HCT116 (cell line): ENCODE data around the gene DMAC2. TPM values are rescaled to one million over a fixed set of nuclear protein-coding genes. Genes with fewer than 3 reads are reported as not detected.

Experiments
- ATAC-seq: fragments of 200-7000 bp; cut with Tn5 transposase; 2 replicates; pipeline ENCODE4 v1.9.1; 2020; ENCODE audit warnings: mild to moderate bottlenecking, moderate library complexity
- BruUV-seq: library from RNA; stranded (reverse); fragments of 400-500 nt; replicated peaks from 2 replicates; lab custom pipeline; 2021; lab: Mats Ljungman, UMichigan
- CTCF ChIA-PET: fragments of 300-600 bp; sonication (Branson Sonifier 250); formaldehyde crosslinking; loops from one replicate; lab custom pipeline; 2021; ENCODE audit warnings: antibody characterized with exemption; lab: Charles Lee
- POLR2A ChIA-PET: fragments of 300-600, 350-600 bp; sonication (Branson Sonifier 250); formaldehyde crosslinking; loops from one replicate; lab custom pipeline; 2021; ENCODE audit warnings: antibody characterized with exemption; lab: Charles Lee
- RAD21 ChIA-PET, 2 experiments: fragments of 300-600 bp; sonication (Branson Sonifier 250); formaldehyde crosslinking; loops; one replicate each; lab custom pipeline; 2023; ENCODE audit warnings: low total read pairs in 2 of 2; ENCODE audit not compliant: uncharacterized antibody in 2 of 2, unreplicated experiment in 2 of 2, low non-redundant PET in 1 of 2; lab: Charles Lee
- DNase-seq: peaks from one replicate; pipeline ENCODE4 v3.0.0-alpha.2; 2010; ENCODE audit warnings: low read depth, low spot score
- H2AFZ ChIP-seq: fragments of 200-600 bp; shearing (Covaris generic), sonication (generic); 2 replicates; pipeline ENCODE4 v1.6.1; 2017; ENCODE audit warnings: low read depth, mixed run types, mixed read lengths, antibody characterized with exemption, low read length; ENCODE audit not compliant: poor library complexity, severe bottlenecking
- H3K27ac ChIP-seq: 2 replicates; pipeline ENCODE4 v1.5.1; 2012; ENCODE audit warnings: low read depth, low read length
- H3K27me3 ChIP-seq: fragments of 200-600 bp; sonication (generic); 2 replicates; pipeline ENCODE4 v1.6.1; 2016; ENCODE audit warnings: mixed run types, low read length, mixed read lengths; ENCODE audit not compliant: insufficient read depth
- H3K36me3 ChIP-seq, 2 experiments: fragments of 200-500 bp in 1 of 2; fragments of 200-600 bp in 1 of 2; sonication (Bioruptor generic) in 1 of 2; sonication (generic) in 1 of 2; 2 replicates each; pipeline versions ENCODE4 v1.5.1 to v1.6.1; 2014 to 2016; ENCODE audit warnings: low read length in 2 of 2, inconsistent platforms in 1 of 2, mixed read lengths in 1 of 2, mixed run types in 1 of 2; ENCODE audit not compliant: insufficient read depth in 2 of 2, control insufficient read depth in 1 of 2
- H3K4me1 ChIP-seq, 2 experiments: fragments of 200-600 bp in 1 of 2; sonication (generic) in 1 of 2; 2 replicates each; pipeline versions ENCODE4 v1.5.1 to v1.6.1; 2012 to 2017; ENCODE audit warnings: low read length in 2 of 2, inconsistent platforms in 1 of 2, mild to moderate bottlenecking in 1 of 2, mixed read lengths in 1 of 2, mixed run types in 1 of 2, moderate library complexity in 1 of 2; ENCODE audit not compliant: insufficient read depth in 2 of 2, control insufficient read depth in 1 of 2
- H3K4me2 ChIP-seq: fragments of 200-600 bp; sonication (generic); 2 replicates; pipeline ENCODE4 v1.6.1; 2017; ENCODE audit warnings: mixed run types, low read length, mixed read lengths
- H3K4me3 ChIP-seq, 2 experiments: fragments of 200-600 bp in 1 of 2; sonication (generic) in 1 of 2; replicated peaks in 1 of 2; 2 replicates each; pipeline ENCODE4 v1.5.1; 2011 to 2016; ENCODE audit warnings: low read length in 2 of 2, control low read depth in 1 of 2, low read depth in 1 of 2, mild to moderate bottlenecking in 1 of 2, mixed read lengths in 1 of 2, mixed run types in 1 of 2
- H3K79me2 ChIP-seq: fragments of 200-600 bp; sonication (generic); 2 replicates; pipeline ENCODE4 v1.6.1; 2017; ENCODE audit warnings: mild to moderate bottlenecking, mixed run types, low read length, moderate library complexity, mixed read lengths; ENCODE audit not compliant: insufficient read depth
- H3K9ac ChIP-seq: fragments of 200-600 bp; sonication (generic); 2 replicates; pipeline ENCODE4 v1.6.1; 2016; ENCODE audit warnings: low read length, mixed read lengths
- H3K9me2 ChIP-seq: fragments of 200-600 bp; sonication (generic), shearing (Covaris generic); 2 replicates; pipeline ENCODE4 v1.6.1; 2017; ENCODE audit warnings: mixed run types, mild to moderate bottlenecking, moderate library complexity; ENCODE audit not compliant: insufficient read depth
- H3K9me3 ChIP-seq, 2 experiments: fragments of 200-500 bp in 1 of 2; fragments of 200-600 bp in 1 of 2; sonication (Bioruptor generic) in 1 of 2; sonication (generic) in 1 of 2; 2 replicates each; pipeline ENCODE4 v1.6.1; 2014 to 2017; ENCODE audit warnings: low read length in 2 of 2, mixed read lengths in 2 of 2, inconsistent platforms in 1 of 2, low read depth in 1 of 2, mild to moderate bottlenecking in 1 of 2, mixed run types in 1 of 2, moderate library complexity in 1 of 2; ENCODE audit not compliant: control insufficient read depth in 1 of 2, insufficient read depth in 1 of 2
- H4K20me1 ChIP-seq: fragments of 200-600 bp; sonication (generic), shearing (Covaris generic); 2 replicates; pipeline ENCODE4 v1.6.1; 2017; ENCODE audit warnings: mixed run types, mild to moderate bottlenecking, moderate library complexity; ENCODE audit not compliant: insufficient read depth
- CEBPB ChIP-seq: IDR thresholded peaks from 2 replicates; pipeline ENCODE4 v1.6.1; 2012; ENCODE audit warnings: low read depth
- CTCF ChIP-seq, 3 experiments: fragments of 200-600 bp in 1 of 3; sonication (generic) in 1 of 3; IDR thresholded peaks in 2 of 3; conservative IDR thresholded peaks in 1 of 3; 2 replicates each; pipeline ENCODE4 v1.5.1; 2012 to 2017; ENCODE audit warnings: low read depth in 2 of 3, low read length in 2 of 3, antibody characterized with exemption in 1 of 3, borderline replicate concordance in 1 of 3, control low read depth in 1 of 3, mild to moderate bottlenecking in 1 of 3, mixed read lengths in 1 of 3, mixed run types in 1 of 3, moderate library complexity in 1 of 3; ENCODE audit not compliant: insufficient read depth in 1 of 3
- ELF1 ChIP-seq: IDR thresholded peaks from 2 replicates; pipeline ENCODE4 v1.6.1; 2012; ENCODE audit warnings: low read depth, borderline replicate concordance
- EZH2 ChIP-seq: fragments of 200-600 bp; sonication (generic); IDR thresholded peaks from 2 replicates; pipeline ENCODE4 v1.6.1; 2017; ENCODE audit warnings: antibody characterized with exemption, mixed run types
- EZH2phosphoT487 ChIP-seq: fragments of 200-600 bp; IDR thresholded peaks from 2 replicates; pipeline ENCODE4 v1.6.1; 2018; ENCODE audit warnings: antibody characterized with exemption, borderline replicate concordance
- FOSL1 ChIP-seq: IDR thresholded peaks from 2 replicates; pipeline ENCODE4 v1.6.1; 2012; ENCODE audit warnings: low read depth
- JUND ChIP-seq: IDR thresholded peaks from 2 replicates; pipeline ENCODE4 v1.6.1; 2012
- MAX ChIP-seq: IDR thresholded peaks from 2 replicates; pipeline ENCODE4 v1.6.1; 2012
- POLR2A ChIP-seq: IDR thresholded peaks from 2 replicates; pipeline ENCODE4 v1.7.0; 2011; ENCODE audit warnings: borderline replicate concordance; ENCODE audit not compliant: insufficient read depth, insufficient read length; ENCODE audit errors: extremely low read depth
- POLR2AphosphoS5 ChIP-seq: IDR thresholded peaks from 2 replicates; pipeline ENCODE4 v1.6.1; 2011; ENCODE audit warnings: mild to moderate bottlenecking, low read depth, low read length, moderate library complexity
- REST ChIP-seq: IDR thresholded peaks from 2 replicates; pipeline ENCODE4 v1.6.1; 2012; ENCODE audit warnings: low read depth
- SIN3A ChIP-seq: IDR thresholded peaks from 2 replicates; pipeline ENCODE4 v1.6.1; 2012; ENCODE audit warnings: low read depth
- SP1 ChIP-seq: IDR thresholded peaks from 2 replicates; pipeline ENCODE4 v1.6.1; 2012; ENCODE audit warnings: low read depth
- SRF ChIP-seq: IDR thresholded peaks from 2 replicates; pipeline ENCODE4 v1.6.1; 2012; ENCODE audit warnings: low read depth
- TCF7L2 ChIP-seq: IDR thresholded peaks from 2 replicates; pipeline ENCODE4 v1.7.0; 2011; ENCODE audit warnings: borderline replicate concordance, inconsistent platforms; ENCODE audit not compliant: insufficient read depth, insufficient read length; ENCODE audit errors: extremely low read depth
- YY1 ChIP-seq: IDR thresholded peaks from 2 replicates; pipeline ENCODE4 v1.6.1; 2011; ENCODE audit warnings: low read length, low read depth, moderate library complexity, mild to moderate bottlenecking; ENCODE audit not compliant: insufficient replicate concordance; ENCODE audit errors: extremely low read depth
- ZBTB33 ChIP-seq: IDR thresholded peaks from 2 replicates; pipeline ENCODE4 v1.6.1; 2011; ENCODE audit warnings: mild to moderate bottlenecking, low read length, moderate library complexity; ENCODE audit not compliant: insufficient replicate concordance; ENCODE audit errors: extremely low read depth
- ZFX ChIP-seq: fragments of 450-650 bp; IDR thresholded peaks from 2 replicates; pipeline ENCODE4 v1.6.1; 2017
- ZNF274 ChIP-seq: fragments of 200-500 bp; sonication (Bioruptor generic); IDR thresholded peaks from 2 replicates; pipeline ENCODE4 v1.6.1; 2014; ENCODE audit warnings: mild to moderate bottlenecking, low read depth, low read length, inconsistent platforms
- intact Hi-C: fragments of 100-400 bp; cut with micrococcal nuclease; formaldehyde crosslinking; loops from 2 replicates; pipeline ENCODE4 v1.10.0; 2022
- total RNA-seq: library from RNA; stranded (reverse); gene quantifications from one replicate; pipeline ENCODE4 v1.2.1, GENCODE V29; 2021; ENCODE audit not compliant: unreplicated experiment

The DMAC2 gene
- total RNA-seq, 1 experiment from 2014 or later = 65.6 TPM

GRCh38 chr19:41478171-41478570 is 38.5 kb upstream of the DMAC2 start:
- CTCF ChIA-PET = no interaction called here
- Histone ChIP-seq H3K4me2 (no peak overlapping the region), H3K79me2 (no peaks in the 10 kb centered on the region), H3K27ac (no peak overlapping the region), H3K9me2 (no peaks in the 10 kb centered on the region), H3K27me3 (peaks cover 69% of the 10 kb centered on the region), H3K4me3 (no peak overlapping the region), H3K9me3 (no peaks in the 10 kb centered on the region), H3K9ac (no peak overlapping the region), H4K20me1 (no peaks in the 10 kb centered on the region), H3K36me3 (no peaks in the 10 kb centered on the region), H3K4me1 (no peaks in the 10 kb centered on the region), H2AFZ (no peak overlapping the region)
- POLR2A ChIA-PET = no interaction called here
- DNase-seq (no peak), ATAC-seq (no peak)
- no peak for TF ChIP-seq EZH2
- no peak for TF ChIP-seq CTCF (IDR thresholded peaks at IDR 0.05 in 2 of 3, conservative IDR thresholded peaks at IDR 0.05 in 1 of 3; ENCODE audit: borderline replicate concordance in 1 of 3, insufficient read depth in 1 of 3, low read depth in 2 of 3, low read length in 2 of 3)
- TF ChIP-seq SRF = no peak
- TF ChIP-seq POLR2AphosphoS5 = no peak
- TF ChIP-seq REST = no peak
- TF ChIP-seq SIN3A = no peak
- no peak for TF ChIP-seq EZH2phosphoT487
- TF ChIP-seq ZNF274 = no peak
- no peak for TF ChIP-seq TCF7L2
- TF ChIP-seq POLR2A = no peak
- no peak for TF ChIP-seq ELF1
- no peak for TF ChIP-seq ZFX
- TF ChIP-seq SP1 = no peak
- TF ChIP-seq JUND = no peak
- TF ChIP-seq CEBPB = no peak
- TF ChIP-seq FOSL1 = no peak
- TF ChIP-seq ZBTB33 = no peak
- TF ChIP-seq MAX = no peak
- no peak for TF ChIP-seq YY1
- RAD21 ChIA-PET = no interaction called here
- intact Hi-C loops = no loop called here
- no TSS peak for BruUV-seq
